Endothelial cell (in vitro differentiated cells): ENCODE measurements around the gene KTN1. TPM values are rescaled to one million over a fixed set of nuclear protein-coding genes. Genes with fewer than 3 reads are reported as not detected.

Experiments used
- DNase-seq: peaks from one replicate; pipeline ENCODE4 v3.0.0; 2021; ENCODE audit warnings: low spot score
- H3K27ac Mint-ChIP-seq: one replicate; pipeline ENCODE4 v1.8.0; 2021; ENCODE audit warnings: mixed read lengths, inconsistent platforms; ENCODE audit not compliant: unreplicated experiment
- H3K27me3 Mint-ChIP-seq: one replicate; pipeline ENCODE4 v1.8.0; 2021; ENCODE audit warnings: mild to moderate bottlenecking, moderate library complexity, mixed read lengths, inconsistent platforms; ENCODE audit not compliant: unreplicated experiment
- H3K36me3 Mint-ChIP-seq: one replicate; pipeline ENCODE4 v1.8.0; 2021; ENCODE audit warnings: mild to moderate bottlenecking, low read depth, mixed read lengths, inconsistent platforms; ENCODE audit not compliant: unreplicated experiment
- H3K4me1 Mint-ChIP-seq: one replicate; pipeline ENCODE4 v1.8.0; 2021; ENCODE audit warnings: mild to moderate bottlenecking, mixed read lengths, inconsistent platforms; ENCODE audit not compliant: unreplicated experiment
- H3K4me3 Mint-ChIP-seq: one replicate; pipeline ENCODE4 v1.8.0; 2021; ENCODE audit warnings: mild to moderate bottlenecking, mixed read lengths, inconsistent platforms; ENCODE audit not compliant: unreplicated experiment
- H3K9me3 Mint-ChIP-seq: one replicate; pipeline ENCODE4 v1.8.0; 2021; ENCODE audit warnings: mixed read lengths, inconsistent platforms; ENCODE audit not compliant: unreplicated experiment
- CTCF ChIP-seq: fragments of 200-600 bp; sonication (generic); IDR thresholded peaks from one replicate; pipeline ENCODE4 v1.5.0; 2021; ENCODE audit warnings: antibody characterized with exemption; ENCODE audit not compliant: unreplicated experiment
- total RNA-seq: library from RNA; stranded (reverse); fragmentation: NEBNext Ultra II Directional; extraction: Animal tissue kit (Norgen Biotek cat#: 25700); gene quantifications from one replicate; pipeline ENCODE4 v1.2.1, GENCODE V29; 2021; ENCODE audit not compliant: unreplicated experiment

Gene KTN1
- total RNA-seq, 1 donor from 2014 or later, result 220 TPM

- H3K36me3 Mint-ChIP-seq, result no peaks in the 10 kb centered on the region
- no peaks in the 10 kb centered on the region for H3K27me3 Mint-ChIP-seq
- no peak overlapping the region for H3K27ac Mint-ChIP-seq
- no peak overlapping the region for H3K4me3 Mint-ChIP-seq
- peak; percentile 77 for TF ChIP-seq CTCF
- peak; percentile 59 for DNase-seq
- H3K9me3 Mint-ChIP-seq, result no peaks in the 10 kb centered on the region
- peaks cover 3% of the 10 kb centered on the region for H3K4me1 Mint-ChIP-seq
Measured at GRCh38 chr14:55731881-55732498, 152.0 kb downstream of the KTN1 start.

GRCh38 chr14:55733599-55733998, 153.6 kb downstream of the KTN1 start:
- Mint-ChIP-seq H3K27me3 (no peaks in the 10 kb centered on the region), H3K27ac (no peak overlapping the region), H3K9me3 (no peaks in the 10 kb centered on the region), H3K4me3 (no peak overlapping the region), H3K36me3 (no peaks in the 10 kb centered on the region), H3K4me1 (peaks cover 3% of the 10 kb centered on the region)
- TF ChIP-seq CTCF, result no peak
- no peak for DNase-seq

Other genes starting within 250 kb of the KTN1 start
- gene ATG14, start 168.4 kb upstream of the KTN1 start, total RNA-seq, result 14.0 TPM
- not detected for gene TBPL2, start 139.6 kb upstream of the KTN1 start, total RNA-seq